ENCODE data around the gene FAM216A. TPM values are rescaled to one million over a fixed set of nuclear protein-coding genes. Genes with fewer than 3 reads are reported as not detected.

FAM216A gene
- total and polyA plus RNA-seq, 9 of the 15 experiments (the other 6 are each of a cell fraction or from before 2014, with no cell fraction given): 17.2 to 96.9 (median 48.5) TPM

DNA sequence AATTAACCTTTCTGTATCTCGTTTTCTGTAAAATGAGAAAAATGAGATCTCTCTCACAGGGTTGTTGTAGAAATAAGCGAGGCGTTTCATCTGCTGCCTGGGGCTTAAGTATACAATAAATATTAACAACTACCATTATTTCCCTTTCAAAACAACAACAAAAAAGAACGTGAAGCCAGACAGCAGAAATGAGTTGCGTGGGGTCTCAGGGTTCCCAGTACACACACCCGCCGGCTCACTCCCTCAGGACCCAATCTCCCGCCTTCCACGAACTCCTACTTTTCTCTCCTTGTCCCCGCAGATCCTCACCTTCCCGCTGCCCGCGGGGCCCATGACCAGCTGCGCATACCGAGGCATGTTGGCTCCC lies 815 bp upstream of the FAM216A start (continued):
- TF ChIP-seq, protein P1, sequence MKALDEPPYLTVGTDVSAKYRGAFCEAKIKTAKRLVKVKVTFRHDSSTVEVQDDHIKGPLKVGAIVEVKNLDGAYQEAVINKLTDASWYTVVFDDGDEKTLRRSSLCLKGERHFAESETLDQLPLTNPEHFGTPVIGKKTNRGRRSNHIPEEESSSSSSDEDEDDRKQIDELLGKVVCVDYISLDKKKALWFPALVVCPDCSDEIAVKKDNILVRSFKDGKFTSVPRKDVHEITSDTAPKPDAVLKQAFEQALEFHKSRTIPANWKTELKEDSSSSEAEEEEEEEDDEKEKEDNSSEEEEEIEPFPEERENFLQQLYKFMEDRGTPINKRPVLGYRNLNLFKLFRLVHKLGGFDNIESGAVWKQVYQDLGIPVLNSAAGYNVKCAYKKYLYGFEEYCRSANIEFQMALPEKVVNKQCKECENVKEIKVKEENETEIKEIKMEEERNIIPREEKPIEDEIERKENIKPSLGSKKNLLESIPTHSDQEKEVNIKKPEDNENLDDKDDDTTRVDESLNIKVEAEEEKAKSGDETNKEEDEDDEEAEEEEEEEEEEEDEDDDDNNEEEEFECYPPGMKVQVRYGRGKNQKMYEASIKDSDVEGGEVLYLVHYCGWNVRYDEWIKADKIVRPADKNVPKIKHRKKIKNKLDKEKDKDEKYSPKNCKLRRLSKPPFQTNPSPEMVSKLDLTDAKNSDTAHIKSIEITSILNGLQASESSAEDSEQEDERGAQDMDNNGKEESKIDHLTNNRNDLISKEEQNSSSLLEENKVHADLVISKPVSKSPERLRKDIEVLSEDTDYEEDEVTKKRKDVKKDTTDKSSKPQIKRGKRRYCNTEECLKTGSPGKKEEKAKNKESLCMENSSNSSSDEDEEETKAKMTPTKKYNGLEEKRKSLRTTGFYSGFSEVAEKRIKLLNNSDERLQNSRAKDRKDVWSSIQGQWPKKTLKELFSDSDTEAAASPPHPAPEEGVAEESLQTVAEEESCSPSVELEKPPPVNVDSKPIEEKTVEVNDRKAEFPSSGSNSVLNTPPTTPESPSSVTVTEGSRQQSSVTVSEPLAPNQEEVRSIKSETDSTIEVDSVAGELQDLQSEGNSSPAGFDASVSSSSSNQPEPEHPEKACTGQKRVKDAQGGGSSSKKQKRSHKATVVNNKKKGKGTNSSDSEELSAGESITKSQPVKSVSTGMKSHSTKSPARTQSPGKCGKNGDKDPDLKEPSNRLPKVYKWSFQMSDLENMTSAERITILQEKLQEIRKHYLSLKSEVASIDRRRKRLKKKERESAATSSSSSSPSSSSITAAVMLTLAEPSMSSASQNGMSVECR (CRISPR knock-in tag; IDR thresholded peaks at IDR 0.05): 0 out of 2 replicates have a peak, but pooled peaks have one; percentile 51
- TF ChIP-seq ARID2 (IDR thresholded peaks at IDR 0.05): peak; percentile 36; the same call in 1 of the 2 replicates
- peak; percentile 61 for TF ChIP-seq TAF9B (IDR thresholded peaks at IDR 0.05; ENCODE audit: partially characterized antibody)
- peak; percentile 83 for TF ChIP-seq POLR2A (conservative IDR thresholded peaks at IDR 0.05)
- TF ChIP-seq, protein P2, sequence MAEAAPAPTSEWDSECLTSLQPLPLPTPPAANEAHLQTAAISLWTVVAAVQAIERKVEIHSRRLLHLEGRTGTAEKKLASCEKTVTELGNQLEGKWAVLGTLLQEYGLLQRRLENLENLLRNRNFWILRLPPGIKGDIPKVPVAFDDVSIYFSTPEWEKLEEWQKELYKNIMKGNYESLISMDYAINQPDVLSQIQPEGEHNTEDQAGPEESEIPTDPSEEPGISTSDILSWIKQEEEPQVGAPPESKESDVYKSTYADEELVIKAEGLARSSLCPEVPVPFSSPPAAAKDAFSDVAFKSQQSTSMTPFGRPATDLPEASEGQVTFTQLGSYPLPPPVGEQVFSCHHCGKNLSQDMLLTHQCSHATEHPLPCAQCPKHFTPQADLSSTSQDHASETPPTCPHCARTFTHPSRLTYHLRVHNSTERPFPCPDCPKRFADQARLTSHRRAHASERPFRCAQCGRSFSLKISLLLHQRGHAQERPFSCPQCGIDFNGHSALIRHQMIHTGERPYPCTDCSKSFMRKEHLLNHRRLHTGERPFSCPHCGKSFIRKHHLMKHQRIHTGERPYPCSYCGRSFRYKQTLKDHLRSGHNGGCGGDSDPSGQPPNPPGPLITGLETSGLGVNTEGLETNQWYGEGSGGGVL (CRISPR knock-in tag; IDR thresholded peaks at IDR 0.05): no peak
- TF ChIP-seq, protein P3, sequence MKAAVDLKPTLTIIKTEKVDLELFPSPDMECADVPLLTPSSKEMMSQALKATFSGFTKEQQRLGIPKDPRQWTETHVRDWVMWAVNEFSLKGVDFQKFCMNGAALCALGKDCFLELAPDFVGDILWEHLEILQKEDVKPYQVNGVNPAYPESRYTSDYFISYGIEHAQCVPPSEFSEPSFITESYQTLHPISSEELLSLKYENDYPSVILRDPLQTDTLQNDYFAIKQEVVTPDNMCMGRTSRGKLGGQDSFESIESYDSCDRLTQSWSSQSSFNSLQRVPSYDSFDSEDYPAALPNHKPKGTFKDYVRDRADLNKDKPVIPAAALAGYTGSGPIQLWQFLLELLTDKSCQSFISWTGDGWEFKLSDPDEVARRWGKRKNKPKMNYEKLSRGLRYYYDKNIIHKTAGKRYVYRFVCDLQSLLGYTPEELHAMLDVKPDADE (conservative IDR thresholded peaks at IDR 0.05; ENCODE audit: control insufficient read depth, low read depth, low read length): peak; percentile 28; the same call in 1 of the 2 replicates
- 0 out of 2 replicates have a peak, but pooled peaks have one; percentile 61 for TF ChIP-seq SIN3B (IDR thresholded peaks at IDR 0.05; ENCODE audit: low read depth)
- TF ChIP-seq POLR2B (IDR thresholded peaks at IDR 0.05; ENCODE audit: low read depth, partially characterized antibody): peak; percentile 74
- peak; percentile 83 to 87; a peak in 2 of 4 replicates for TF ChIP-seq SIN3A (IDR thresholded peaks at IDR 0.05; ENCODE audit: borderline replicate concordance in 2 of 2, control insufficient read depth in 1 of 2, low read depth in 2 of 2, low read length in 2 of 2)
- TF ChIP-seq ASH1L (IDR thresholded peaks at IDR 0.05; ENCODE audit: borderline replicate concordance, low read depth, partially characterized antibody): peak; percentile 16
- TF ChIP-seq, protein P4, sequence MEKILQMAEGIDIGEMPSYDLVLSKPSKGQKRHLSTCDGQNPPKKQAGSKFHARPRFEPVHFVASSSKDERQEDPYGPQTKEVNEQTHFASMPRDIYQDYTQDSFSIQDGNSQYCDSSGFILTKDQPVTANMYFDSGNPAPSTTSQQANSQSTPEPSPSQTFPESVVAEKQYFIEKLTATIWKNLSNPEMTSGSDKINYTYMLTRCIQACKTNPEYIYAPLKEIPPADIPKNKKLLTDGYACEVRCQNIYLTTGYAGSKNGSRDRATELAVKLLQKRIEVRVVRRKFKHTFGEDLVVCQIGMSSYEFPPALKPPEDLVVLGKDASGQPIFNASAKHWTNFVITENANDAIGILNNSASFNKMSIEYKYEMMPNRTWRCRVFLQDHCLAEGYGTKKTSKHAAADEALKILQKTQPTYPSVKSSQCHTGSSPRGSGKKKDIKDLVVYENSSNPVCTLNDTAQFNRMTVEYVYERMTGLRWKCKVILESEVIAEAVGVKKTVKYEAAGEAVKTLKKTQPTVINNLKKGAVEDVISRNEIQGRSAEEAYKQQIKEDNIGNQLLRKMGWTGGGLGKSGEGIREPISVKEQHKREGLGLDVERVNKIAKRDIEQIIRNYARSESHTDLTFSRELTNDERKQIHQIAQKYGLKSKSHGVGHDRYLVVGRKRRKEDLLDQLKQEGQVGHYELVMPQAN (IDR thresholded peaks at IDR 0.05; ENCODE audit: borderline replicate concordance): peak; percentile 75
- 0 out of 2 replicates have a peak, but pooled peaks have one; percentile 34 for TF ChIP-seq SMARCE1 (IDR thresholded peaks at IDR 0.05)
- TF ChIP-seq FOXP1 (CRISPR knock-in tag; IDR thresholded peaks at IDR 0.05): 0 out of 2 replicates have a peak, but pooled peaks have one; percentile 15
- TF ChIP-seq HLTF (IDR thresholded peaks at IDR 0.05): peak; percentile 41; the same call in 1 of the 2 replicates
- TF ChIP-seq TEAD2 (tag; IDR thresholded peaks at IDR 0.05): no peak
- TF ChIP-seq SAP30 (IDR thresholded peaks at IDR 0.05; ENCODE audit: borderline replicate concordance, insufficient read depth, low read depth, low read length, poor library complexity, severe bottlenecking): peak; percentile 88
- TF ChIP-seq, protein P5, sequence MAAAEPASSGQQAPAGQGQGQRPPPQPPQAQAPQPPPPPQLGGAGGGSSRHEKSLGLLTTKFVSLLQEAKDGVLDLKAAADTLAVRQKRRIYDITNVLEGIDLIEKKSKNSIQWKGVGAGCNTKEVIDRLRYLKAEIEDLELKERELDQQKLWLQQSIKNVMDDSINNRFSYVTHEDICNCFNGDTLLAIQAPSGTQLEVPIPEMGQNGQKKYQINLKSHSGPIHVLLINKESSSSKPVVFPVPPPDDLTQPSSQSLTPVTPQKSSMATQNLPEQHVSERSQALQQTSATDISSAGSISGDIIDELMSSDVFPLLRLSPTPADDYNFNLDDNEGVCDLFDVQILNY (CRISPR knock-in tag; IDR thresholded peaks at IDR 0.05): 0 out of 2 replicates have a peak, but pooled peaks have one; percentile 32
- TF ChIP-seq NFIC (IDR thresholded peaks at IDR 0.05): peak; percentile 36

Data from K562 (cell line).